ENCODE results near the gene METTL16.

DNA sequence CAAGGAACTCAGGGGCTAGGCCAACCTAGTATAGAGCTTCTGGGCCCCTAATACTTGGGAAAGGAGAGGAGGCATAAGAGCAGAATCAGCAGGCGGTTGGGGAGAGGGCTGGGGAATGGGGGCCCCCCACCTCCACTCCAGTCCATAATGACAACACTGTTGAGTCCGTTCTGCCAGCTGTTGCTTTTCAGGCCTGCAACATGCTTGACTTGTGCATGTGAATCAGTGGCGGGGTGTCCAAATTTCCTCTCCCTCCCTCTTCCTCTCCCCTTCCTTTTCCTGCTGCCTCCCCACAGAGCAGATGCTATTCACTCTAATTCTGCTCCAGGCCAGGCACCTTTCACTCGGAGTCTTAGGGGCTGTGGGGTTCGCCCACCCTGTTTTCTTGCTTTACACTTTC lies 142.6 kb downstream of the METTL16 start:
- TF ChIP-seq, protein P1, sequence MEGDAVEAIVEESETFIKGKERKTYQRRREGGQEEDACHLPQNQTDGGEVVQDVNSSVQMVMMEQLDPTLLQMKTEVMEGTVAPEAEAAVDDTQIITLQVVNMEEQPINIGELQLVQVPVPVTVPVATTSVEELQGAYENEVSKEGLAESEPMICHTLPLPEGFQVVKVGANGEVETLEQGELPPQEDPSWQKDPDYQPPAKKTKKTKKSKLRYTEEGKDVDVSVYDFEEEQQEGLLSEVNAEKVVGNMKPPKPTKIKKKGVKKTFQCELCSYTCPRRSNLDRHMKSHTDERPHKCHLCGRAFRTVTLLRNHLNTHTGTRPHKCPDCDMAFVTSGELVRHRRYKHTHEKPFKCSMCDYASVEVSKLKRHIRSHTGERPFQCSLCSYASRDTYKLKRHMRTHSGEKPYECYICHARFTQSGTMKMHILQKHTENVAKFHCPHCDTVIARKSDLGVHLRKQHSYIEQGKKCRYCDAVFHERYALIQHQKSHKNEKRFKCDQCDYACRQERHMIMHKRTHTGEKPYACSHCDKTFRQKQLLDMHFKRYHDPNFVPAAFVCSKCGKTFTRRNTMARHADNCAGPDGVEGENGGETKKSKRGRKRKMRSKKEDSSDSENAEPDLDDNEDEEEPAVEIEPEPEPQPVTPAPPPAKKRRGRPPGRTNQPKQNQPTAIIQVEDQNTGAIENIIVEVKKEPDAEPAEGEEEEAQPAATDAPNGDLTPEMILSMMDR (IDR thresholded peaks at IDR 0.05; ENCODE audit: low read length), result no peak
- TF ChIP-seq EZH2 (IDR thresholded peaks at IDR 0.05; ENCODE audit: borderline replicate concordance, low read length), result no peak

All from OCI-LY1 (cell line).